GM12878 (cell line): ENCODE results near the gene KCNA2. TPM values are rescaled to one million over a fixed set of nuclear protein-coding genes. Genes with fewer than 3 reads are reported as not detected.

Experiments used
- ATAC-seq: fragments of 200-7000 bp; cut with Tn5 transposase; 3 replicates; pipeline ENCODE4 v1.9.1; 2020; ENCODE audit warnings: mild to moderate bottlenecking, moderate library complexity
- BruUV-seq: library from RNA; stranded (reverse); fragments of 400-500 nt; replicated peaks from 2 replicates; lab custom pipeline; 2021; lab: Mats Ljungman, UMichigan
- CTCF ChIA-PET: fragments of 300-600 bp; sonication (Branson Sonifier 250); formaldehyde crosslinking; extraction: SDS; loops from one replicate; lab custom pipeline; 2021; ENCODE audit warnings: inconsistent platforms; lab: Yijun Ruan, JAX
- POLR2A ChIA-PET: fragments of 350-600 bp; formaldehyde crosslinking; extraction: SDS; loops from one replicate; lab custom pipeline; 2021; ENCODE audit warnings: inconsistent platforms; lab: Charles Lee
- RAD21 ChIA-PET: fragments of 300-600 bp; sonication (Branson Sonifier 250); formaldehyde crosslinking; loops from one replicate; lab custom pipeline; 2023; ENCODE audit warnings: antibody characterized with exemption; ENCODE audit not compliant: unreplicated experiment; lab: Charles Lee
- SMC1A ChIA-PET: fragments of 300-600 bp; sonication (Branson Sonifier 250); formaldehyde crosslinking; loops from one replicate; lab custom pipeline; 2023; ENCODE audit not compliant: unreplicated experiment, uncharacterized antibody; lab: Charles Lee
- DNase-seq: peaks from one replicate; pipeline ENCODE4 v3.0.0-alpha.2; 2011; ENCODE audit warnings: low read depth, low spot score
- FAIRE-seq: peaks from 3 replicates; lab custom pipeline; 2011; peaks lifted over from hg19 to GRCh38; lab: Jason Lieb, UNC
- H2AFZ ChIP-seq: 2 replicates; pipeline ENCODE4 v1.6.0; 2011; ENCODE audit warnings: low read depth, low read length, control low read depth; ENCODE audit not compliant: control insufficient read depth
- H3K27ac ChIP-seq: 2 replicates; pipeline ENCODE4 v1.5.1; 2011; ENCODE audit warnings: control low read depth; ENCODE audit not compliant: control insufficient read depth, insufficient read depth
- H3K27me3 ChIP-seq, 2 experiments: replicated peaks in 1 of 2; 2 replicates each; pipeline versions ENCODE4 v1.6.0 to v1.6.1; 2011; ENCODE audit warnings: low read length in 1 of 2; ENCODE audit not compliant: control insufficient read depth in 2 of 2, insufficient read depth in 2 of 2
- H3K36me3 ChIP-seq, 2 experiments: 2 replicates each; pipeline ENCODE4 v1.5.1; 2011; ENCODE audit warnings: low read length in 1 of 2; ENCODE audit not compliant: control insufficient read depth in 2 of 2, insufficient read depth in 2 of 2
- H3K4me1 ChIP-seq: 2 replicates; pipeline ENCODE4 v1.6.1; 2011; ENCODE audit warnings: mild to moderate bottlenecking, low read length, moderate library complexity, mixed read lengths; ENCODE audit not compliant: control insufficient read depth, insufficient read depth
- H3K4me2 ChIP-seq: 2 replicates; pipeline ENCODE4 v1.6.0; 2011; ENCODE audit warnings: control low read depth; ENCODE audit not compliant: control insufficient read depth, insufficient read depth
- H3K4me3 ChIP-seq: fragments of 200-600 bp; sonication (generic); 2 replicates; pipeline ENCODE4 v1.5.1; 2016
- H3K79me2 ChIP-seq: 2 replicates; pipeline ENCODE4 v1.6.0; 2011; ENCODE audit warnings: low read length; ENCODE audit not compliant: control insufficient read depth, insufficient read depth
- H3K9ac ChIP-seq: 2 replicates; pipeline ENCODE4 v1.8.0; 2011; ENCODE audit warnings: low read length, control low read depth, mixed read lengths; ENCODE audit not compliant: control insufficient read depth, insufficient read depth
- H3K9me3 ChIP-seq: replicated peaks from 3 replicates; pipeline ENCODE4 v1.5.1; 2011; ENCODE audit warnings: mild to moderate bottlenecking, low read length; ENCODE audit not compliant: control insufficient read depth, insufficient read depth
- H4K20me1 ChIP-seq: 2 replicates; pipeline ENCODE4 v1.6.0; 2011; ENCODE audit not compliant: control insufficient read depth, insufficient read depth
- ASH2L ChIP-seq: fragments of 300-600, 200-600 bp; sonication (generic); IDR thresholded peaks from 2 replicates; pipeline ENCODE4 v1.6.1; 2017; ENCODE audit warnings: low read depth, mild to moderate bottlenecking, borderline replicate concordance
- ATF2 ChIP-seq: IDR thresholded peaks from 2 replicates; pipeline ENCODE4 v1.6.1; 2012; ENCODE audit warnings: low read length, inconsistent platforms
- BCL11A ChIP-seq: IDR thresholded peaks from 2 replicates; pipeline ENCODE4 v1.6.1; 2011; ENCODE audit warnings: low read depth, low read length
- CREM ChIP-seq: IDR thresholded peaks from 2 replicates; pipeline ENCODE4 v1.6.1; 2014; ENCODE audit warnings: antibody characterized with exemption, low read depth
- ESRRA ChIP-seq: IDR thresholded peaks from 2 replicates; pipeline ENCODE4 v1.6.1; 2012; ENCODE audit warnings: mild to moderate bottlenecking, low read length, improper control_type of control experiment
- GABPA ChIP-seq: IDR thresholded peaks from 2 replicates; pipeline ENCODE4 v1.6.1; 2014; ENCODE audit warnings: antibody characterized with exemption, low read depth, mild to moderate bottlenecking, inconsistent platforms
- GATAD2B ChIP-seq: fragments of 450-650 bp; conservative IDR thresholded peaks from 2 replicates; pipeline ENCODE4 v1.6.1; 2017; ENCODE audit warnings: low read depth, mild to moderate bottlenecking, moderate library complexity
- IKZF1 ChIP-seq: fragments of 450-650 bp; conservative IDR thresholded peaks from 2 replicates; pipeline ENCODE4 v1.6.1; 2017; ENCODE audit warnings: antibody characterized with exemption, mild to moderate bottlenecking
- RELB ChIP-seq: fragments of 450-650 bp; IDR thresholded peaks from 2 replicates; pipeline ENCODE4 v1.6.1; 2017; ENCODE audit warnings: low read depth, mild to moderate bottlenecking, moderate library complexity
- SMARCA5 ChIP-seq: fragments of 450-650 bp; IDR thresholded peaks from 2 replicates; pipeline ENCODE4 v1.6.1; 2017; ENCODE audit warnings: mild to moderate bottlenecking
- SUPT20H ChIP-seq: IDR thresholded peaks from 2 replicates; pipeline ENCODE4 v1.6.1; 2011; ENCODE audit warnings: low read depth, mild to moderate bottlenecking, low read length, moderate library complexity, borderline replicate concordance; ENCODE audit not compliant: control insufficient read depth
- ZBTB33 ChIP-seq: fragments of 450-650 bp; IDR thresholded peaks from 2 replicates; pipeline ENCODE4 v1.6.1; 2017; ENCODE audit warnings: mild to moderate bottlenecking
- ZNF592 ChIP-seq: fragments of 450-650 bp; IDR thresholded peaks from 2 replicates; pipeline ENCODE4 v1.6.1; 2017; ENCODE audit warnings: mild to moderate bottlenecking, moderate library complexity
- WGBS: methylation state at CpG from one replicate; pipeline ENCODE4 v1.1.6; 2016; ENCODE audit warnings: low lambda C conversion rate; ENCODE audit not compliant: insufficient replicate concordance, insufficient coverage; ENCODE audit errors: missing lambda C conversion rate; 5-methylcytosine and 5-hydroxymethylcytosine counted together
- in situ Hi-C: fragments of 300-500 bp; cut with MboI; formaldehyde crosslinking; loops from 9 replicates; pipeline ENCODE4 v1.14.3; 2018; ENCODE audit warnings: mixed read lengths
- intact Hi-C: fragments of 100-400 bp; cut with micrococcal nuclease; formaldehyde crosslinking; loops from one replicate; pipeline ENCODE4 v1.14.2; 2022; ENCODE audit not compliant: unreplicated experiment
- polyA plus RNA-seq, 11 experiments: library from polyadenylated mRNA; depleted of rRNA in 4 of 11; unstranded in 6 of 11; stranded (reverse) in 5 of 11; fragments of >200 nt; fragmentation: Nextera tagmentation in 4 of 11; fragmentation: Illumina TruSeq in 1 of 11; extraction: Ambion mirVana in 4 of 11; extraction: Trizol in 1 of 11; gene quantifications; 1 replicate in 1 of 11; 2 replicates in 10 of 11; pipeline versions ENCODE4 v1.2.1 to v1.2.3, GENCODE V29; 2011 to 2016; ENCODE audit warnings: inconsistent platforms in 2 of 11, missing spikeins in 2 of 11, low read depth in 1 of 11
- total RNA-seq, 4 experiments: library from RNA; depleted of rRNA in 3 of 4; stranded (reverse); fragments of >200 nt in 3 of 4; fragmentation: Illumina TruSeq in 1 of 4; extraction: Trizol in 1 of 4; gene quantifications; 2 replicates each; pipeline versions ENCODE4 v1.2.1 to v1.2.3, GENCODE V29; 2013 to 2021

KCNA2 gene
- total and polyA plus RNA-seq, 10 of the 15 experiments (the other 5 are each of a cell fraction or from before 2014, with no cell fraction given) = 0.02 to 0.56 (median 0.10) TPM; not detected in 2

- intact Hi-C loops = loop anchor here (10.0 kb wide), 1 partner anchor 368 kb away; no protein-coding TSS in a partner anchor
- Histone ChIP-seq H3K36me3 (no peaks in the 10 kb centered on the region), H3K79me2 (no peaks in the 10 kb centered on the region), H3K4me2 (no peak overlapping the region), H2AFZ (no peak overlapping the region), H3K9ac (no peak overlapping the region), H3K4me3 (no peak overlapping the region), H3K27me3 (no peaks in the 10 kb centered on the region), H4K20me1 (no peaks in the 10 kb centered on the region), H3K27ac (no peak overlapping the region), H3K4me1 (peaks cover 28% of the 10 kb centered on the region), H3K9me3 (no peaks in the 10 kb centered on the region; the same call in 2 of the 3 replicates)
- in situ Hi-C loops = no loop called here
- no peak for DNase-seq
- ChIA-PET POLR2A (no interaction called here), CTCF (interaction anchor here (0.7 to 7.5 kb wide), 3 partner anchors 138 to 153 kb away, joined by 3 to 162 read pairs (median 3); no protein-coding TSS in a partner anchor), RAD21 (interaction anchor here (1.0 kb wide), 1 partner anchor 18 kb away, joined by 3 read pairs; no protein-coding TSS in a partner anchor), SMC1A (interaction anchor here (2.4 kb wide), 1 partner anchor 138 kb away, joined by 12 read pairs; no protein-coding TSS in a partner anchor)
- BruUV-seq = no TSS peak
- ATAC-seq = no peak
- WGBS = 46% methylated on average over 7 of the region's 7 CpGs
- no peak for TF ChIP-seq SUPT20H
- no peak for TF ChIP-seq RELB
- no peak for TF ChIP-seq ESRRA
- no peak for TF ChIP-seq BCL11A
- TF ChIP-seq ATF2 = no peak
- TF ChIP-seq ZBTB33 = no peak
- TF ChIP-seq SMARCA5 = no peak
- TF ChIP-seq ZNF592 = no peak
- no peak for TF ChIP-seq IKZF1
- no peak for TF ChIP-seq GATAD2B
- TF ChIP-seq GABPA = no peak
- TF ChIP-seq ASH2L = no peak
- no peak for TF ChIP-seq CREM
- no peak for FAIRE-seq
Observed at GRCh38 chr1:110626889-110627288, 20.7 kb upstream of the KCNA2 start.
